Endothelial cell (in vitro differentiated cells): Measurements from ENCODE around the gene METTL24. TPM values are rescaled to one million over a fixed set of nuclear protein-coding genes. Genes with fewer than 3 reads are reported as not detected.

ENCODE experiments used
- DNase-seq: peaks from one replicate; pipeline ENCODE4 v3.0.0; 2021; ENCODE audit warnings: low spot score
- H3K27ac Mint-ChIP-seq: one replicate; pipeline ENCODE4 v1.8.0; 2021; ENCODE audit warnings: mixed read lengths, inconsistent platforms; ENCODE audit not compliant: unreplicated experiment
- H3K27me3 Mint-ChIP-seq: one replicate; pipeline ENCODE4 v1.8.0; 2021; ENCODE audit warnings: mild to moderate bottlenecking, moderate library complexity, mixed read lengths, inconsistent platforms; ENCODE audit not compliant: unreplicated experiment
- H3K36me3 Mint-ChIP-seq: one replicate; pipeline ENCODE4 v1.8.0; 2021; ENCODE audit warnings: mild to moderate bottlenecking, low read depth, mixed read lengths, inconsistent platforms; ENCODE audit not compliant: unreplicated experiment
- H3K4me1 Mint-ChIP-seq: one replicate; pipeline ENCODE4 v1.8.0; 2021; ENCODE audit warnings: mild to moderate bottlenecking, mixed read lengths, inconsistent platforms; ENCODE audit not compliant: unreplicated experiment
- H3K4me3 Mint-ChIP-seq: one replicate; pipeline ENCODE4 v1.8.0; 2021; ENCODE audit warnings: mild to moderate bottlenecking, mixed read lengths, inconsistent platforms; ENCODE audit not compliant: unreplicated experiment
- H3K9me3 Mint-ChIP-seq: one replicate; pipeline ENCODE4 v1.8.0; 2021; ENCODE audit warnings: mixed read lengths, inconsistent platforms; ENCODE audit not compliant: unreplicated experiment
- total RNA-seq: library from RNA; stranded (reverse); fragmentation: NEBNext Ultra II Directional; extraction: Animal tissue kit (Norgen Biotek cat#: 25700); gene quantifications from one replicate; pipeline ENCODE4 v1.2.1, GENCODE V29; 2021; ENCODE audit not compliant: unreplicated experiment
- TF ChIP-seq, protein P1 (sequence below): fragments of 200-600 bp; sonication (generic); IDR thresholded peaks from one replicate; pipeline ENCODE4 v1.5.0; 2021; ENCODE audit warnings: antibody characterized with exemption; ENCODE audit not compliant: unreplicated experiment

Gene METTL24
- total RNA-seq, 1 donor from 2014 or later: 6.5 TPM

DNA sequence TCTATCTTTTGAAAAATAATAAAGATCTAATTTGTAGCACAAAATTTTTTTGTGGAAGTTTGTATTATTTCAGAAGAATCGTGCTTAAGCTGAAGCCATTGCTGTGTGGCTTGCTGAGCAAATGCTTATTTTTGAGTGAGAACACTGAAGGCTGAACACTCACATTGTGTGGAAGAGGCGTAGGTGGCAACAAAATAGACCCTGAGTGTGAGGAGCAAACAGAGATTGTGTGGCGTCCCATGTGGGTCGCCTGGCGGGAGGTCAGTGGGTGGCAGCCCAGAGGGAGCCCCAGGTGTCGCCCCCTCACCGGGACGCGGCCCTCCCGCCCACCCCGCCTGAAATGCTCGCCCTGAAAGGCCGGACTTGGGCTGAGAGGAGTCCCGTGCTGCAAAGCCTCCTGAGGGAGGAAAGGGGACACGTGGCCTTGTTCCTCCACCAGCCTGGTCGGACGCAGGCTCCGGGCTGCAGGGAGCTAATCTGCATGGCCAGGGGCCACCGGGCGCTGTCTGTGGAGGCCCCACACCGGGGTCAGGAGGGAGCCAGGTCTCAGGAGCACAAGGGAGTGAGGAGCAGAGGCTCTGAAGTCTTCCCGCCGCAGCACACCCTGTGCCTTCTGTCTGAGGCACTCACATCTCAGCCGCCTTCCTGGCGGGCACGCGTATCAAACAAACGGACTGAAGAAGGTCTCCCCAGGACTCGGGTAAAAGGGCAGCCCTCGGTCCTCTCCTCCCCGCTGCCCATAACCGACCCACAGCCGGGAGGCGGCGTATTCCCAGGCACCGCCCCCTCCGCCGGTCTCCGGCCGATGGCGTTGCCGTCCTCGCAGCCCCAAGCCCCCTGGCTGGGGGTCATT is 41.3 kb upstream of the METTL24 start:
- Mint-ChIP-seq H3K4me3 (no peak overlapping the region), H3K27ac (no peak overlapping the region), H3K36me3 (no peaks in the 10 kb centered on the region), H3K27me3 (peaks cover 2% of the 10 kb centered on the region), H3K4me1 (peaks cover 2% of the 10 kb centered on the region), H3K9me3 (no peaks in the 10 kb centered on the region)
- no peak for DNase-seq
- TF ChIP-seq, protein P1, sequence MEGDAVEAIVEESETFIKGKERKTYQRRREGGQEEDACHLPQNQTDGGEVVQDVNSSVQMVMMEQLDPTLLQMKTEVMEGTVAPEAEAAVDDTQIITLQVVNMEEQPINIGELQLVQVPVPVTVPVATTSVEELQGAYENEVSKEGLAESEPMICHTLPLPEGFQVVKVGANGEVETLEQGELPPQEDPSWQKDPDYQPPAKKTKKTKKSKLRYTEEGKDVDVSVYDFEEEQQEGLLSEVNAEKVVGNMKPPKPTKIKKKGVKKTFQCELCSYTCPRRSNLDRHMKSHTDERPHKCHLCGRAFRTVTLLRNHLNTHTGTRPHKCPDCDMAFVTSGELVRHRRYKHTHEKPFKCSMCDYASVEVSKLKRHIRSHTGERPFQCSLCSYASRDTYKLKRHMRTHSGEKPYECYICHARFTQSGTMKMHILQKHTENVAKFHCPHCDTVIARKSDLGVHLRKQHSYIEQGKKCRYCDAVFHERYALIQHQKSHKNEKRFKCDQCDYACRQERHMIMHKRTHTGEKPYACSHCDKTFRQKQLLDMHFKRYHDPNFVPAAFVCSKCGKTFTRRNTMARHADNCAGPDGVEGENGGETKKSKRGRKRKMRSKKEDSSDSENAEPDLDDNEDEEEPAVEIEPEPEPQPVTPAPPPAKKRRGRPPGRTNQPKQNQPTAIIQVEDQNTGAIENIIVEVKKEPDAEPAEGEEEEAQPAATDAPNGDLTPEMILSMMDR: no peak

DNA sequence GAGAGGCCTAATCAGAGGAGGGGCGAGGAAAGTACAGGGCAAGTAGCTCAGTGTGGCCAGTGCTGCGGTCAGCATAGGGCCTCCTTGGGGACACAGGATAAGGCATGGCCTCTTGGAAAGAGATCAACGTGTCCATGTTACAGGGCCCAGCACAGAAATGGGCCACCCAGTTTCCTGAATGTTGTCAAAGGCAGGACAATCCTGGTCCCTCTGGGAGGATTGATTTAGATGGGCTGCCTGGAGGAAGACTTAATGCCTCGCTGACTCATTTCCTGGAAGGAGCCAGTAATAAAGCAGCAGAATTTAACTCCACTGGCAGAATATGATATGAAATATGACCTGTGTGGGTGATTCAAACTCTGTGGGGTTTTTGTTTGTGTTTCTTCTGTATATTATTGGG is 40.6 kb upstream of the METTL24 start:
- Mint-ChIP-seq H3K4me1 (peaks cover 2% of the 10 kb centered on the region), H3K9me3 (no peaks in the 10 kb centered on the region), H3K27me3 (peaks cover 2% of the 10 kb centered on the region), H3K27ac (no peak overlapping the region), H3K4me3 (no peak overlapping the region), H3K36me3 (no peaks in the 10 kb centered on the region)
- no peak for DNase-seq
- TF ChIP-seq, protein P1: no peak

DNA sequence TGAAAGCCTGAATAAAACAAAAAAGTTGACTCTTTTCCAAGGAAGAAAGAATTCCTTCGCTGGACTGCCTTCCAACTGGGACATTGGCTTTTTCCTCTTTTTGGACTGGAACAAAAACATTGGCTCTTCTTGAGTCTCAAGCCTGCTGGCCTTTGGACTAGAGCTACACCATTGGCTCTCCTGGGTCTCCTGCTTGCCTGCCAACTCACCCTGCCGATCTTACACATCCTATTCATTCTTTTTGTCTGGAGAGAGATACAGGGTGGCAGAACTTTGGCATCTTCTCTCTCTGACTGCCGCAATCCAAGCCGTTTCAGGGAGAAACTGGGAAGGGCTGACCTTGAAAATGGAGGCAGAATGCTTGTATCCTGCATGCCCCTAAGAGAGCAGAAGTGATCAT is 37.1 kb upstream of the METTL24 start:
- H3K27ac Mint-ChIP-seq: no peak overlapping the region
- H3K27me3 Mint-ChIP-seq: no peaks in the 10 kb centered on the region
- no peaks in the 10 kb centered on the region for H3K9me3 Mint-ChIP-seq
- no peak for DNase-seq
- no peaks in the 10 kb centered on the region for H3K36me3 Mint-ChIP-seq
- H3K4me1 Mint-ChIP-seq: peaks cover 8% of the 10 kb centered on the region
- TF ChIP-seq, protein P1: no peak
- H3K4me3 Mint-ChIP-seq: no peak overlapping the region

DNA sequence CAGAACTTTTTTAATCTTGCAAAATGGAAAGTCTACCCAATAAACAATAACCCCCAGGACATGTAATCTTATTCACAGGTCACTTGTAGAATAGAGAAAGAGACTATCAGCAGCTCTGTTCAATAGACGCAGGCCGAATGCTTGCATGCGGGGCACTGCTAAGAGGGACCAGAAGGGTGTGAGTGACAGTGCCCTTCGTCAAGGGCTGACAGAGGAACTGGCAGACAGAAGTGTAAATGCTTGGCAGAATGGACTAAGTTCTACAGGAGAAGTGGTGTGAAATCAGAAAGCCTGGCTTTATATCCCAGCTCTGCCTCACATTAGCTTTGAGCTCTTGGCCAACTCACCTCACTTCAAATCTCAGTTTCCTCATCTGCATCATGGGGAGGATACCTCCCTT is 36.3 kb upstream of the METTL24 start:
- Mint-ChIP-seq H3K9me3 (no peaks in the 10 kb centered on the region), H3K27me3 (no peaks in the 10 kb centered on the region), H3K4me3 (no peak overlapping the region), H3K36me3 (no peaks in the 10 kb centered on the region), H3K27ac (no peak overlapping the region), H3K4me1 (peaks cover 16% of the 10 kb centered on the region)
- DNase-seq: no peak
- TF ChIP-seq, protein P1: no peak

DNA sequence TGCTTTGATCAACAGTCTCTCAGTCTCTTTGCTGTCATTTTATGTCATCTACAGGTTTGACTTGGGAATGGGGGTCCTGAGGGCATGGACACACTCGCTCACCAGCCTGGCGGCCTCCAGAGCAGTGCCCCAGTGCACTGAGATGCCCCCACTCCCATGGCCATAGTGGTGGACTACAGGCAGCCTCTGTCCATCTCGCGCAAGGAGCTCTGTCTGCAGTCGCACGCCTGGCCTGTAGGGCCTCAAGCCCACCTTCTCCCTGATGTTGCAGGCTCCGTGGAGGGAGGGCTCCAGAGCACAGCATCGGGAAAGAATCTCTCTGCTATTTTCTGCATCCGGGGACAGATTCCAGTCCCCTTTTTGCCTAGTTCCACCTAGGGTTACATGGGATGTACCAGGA is 34.6 kb upstream of the METTL24 start:
- Mint-ChIP-seq H3K4me3 (no peak overlapping the region), H3K9me3 (no peaks in the 10 kb centered on the region), H3K36me3 (no peaks in the 10 kb centered on the region), H3K27ac (no peak overlapping the region), H3K27me3 (no peaks in the 10 kb centered on the region), H3K4me1 (peaks cover 24% of the 10 kb centered on the region)
- TF ChIP-seq, protein P1: no peak
- DNase-seq: no peak
